K562 (cell line): Measurements from ENCODE around the gene OPCML. TPM values are rescaled to one million over a fixed set of nuclear protein-coding genes. Genes with fewer than 3 reads are reported as not detected.

ENCODE experiments used
- ATAC-seq: fragments of 200-7000 bp; cut with Tn5 transposase; 3 replicates; pipeline ENCODE4 v1.9.1; 2020; ENCODE audit warnings: moderate library complexity
- BruUV-seq: library from RNA; stranded (reverse); fragments of 400-500 nt; replicated peaks from 2 replicates; lab custom pipeline; 2021; lab: Mats Ljungman, UMichigan
- CTCF ChIA-PET: fragments of 300-600 bp; formaldehyde crosslinking; extraction: SDS; loops from one replicate; lab custom pipeline; 2021; ENCODE audit warnings: low intra/inter-chr PET ratio; lab: Yijun Ruan, JAX
- POLR2A ChIA-PET: fragments of 300-600, 350-650 bp; sonication (Branson Sonifier 250); formaldehyde crosslinking; extraction: SDS; loops from one replicate; lab custom pipeline; 2021; ENCODE audit warnings: antibody characterized with exemption, inconsistent platforms; lab: Yijun Ruan, JAX
- DNase-seq, 4 experiments: peaks; one replicate each; pipeline versions ENCODE4 v3.0.0 to v3.0.0-alpha.2; 2011 to 2018; ENCODE audit warnings: low spot score in 3 of 4, mixed read lengths in 3 of 4; ENCODE audit errors: extremely low read depth in 1 of 4
- FAIRE-seq: peaks from 2 replicates; lab custom pipeline; 2011; peaks lifted over from hg19 to GRCh38; lab: Jason Lieb, UNC
- H2AFZ ChIP-seq: 2 replicates; pipeline ENCODE4 v1.6.0; 2011; ENCODE audit warnings: low read depth, low read length, control low read depth, inconsistent platforms
- H3K27ac ChIP-seq: fragments of 200-600 bp; 3 replicates; pipeline ENCODE4 v1.8.0; 2011; ENCODE audit warnings: low read depth, mild to moderate bottlenecking, control low read depth, inconsistent platforms, low read length, moderate library complexity, mixed read lengths; ENCODE audit errors: extremely low read depth
- H3K27me3 ChIP-seq, 2 experiments: fragments of 300-600 bp in 1 of 2; 2 replicates in 1 of 2; 3 replicates in 1 of 2; pipeline versions ENCODE4 v1.6.0 to v1.8.0; 2011; ENCODE audit warnings: inconsistent platforms in 2 of 2, low read length in 2 of 2, mild to moderate bottlenecking in 1 of 2, mixed read lengths in 1 of 2, moderate library complexity in 1 of 2; ENCODE audit not compliant: control insufficient read depth in 2 of 2, insufficient read depth in 2 of 2
- H3K36me3 ChIP-seq: fragments of 300-600 bp; 3 replicates; pipeline ENCODE4 v1.8.0; 2011; ENCODE audit warnings: mild to moderate bottlenecking, low read length, inconsistent platforms; ENCODE audit not compliant: control insufficient read depth, insufficient read depth
- H3K4me1 ChIP-seq, 2 experiments: fragments of 200-600 bp in 1 of 2; replicated peaks in 1 of 2; 2 replicates in 1 of 2; 3 replicates in 1 of 2; pipeline versions ENCODE4 v1.5.1 to v1.8.0; 2011; ENCODE audit warnings: inconsistent platforms in 2 of 2, low read length in 2 of 2, mild to moderate bottlenecking in 1 of 2, mixed read lengths in 1 of 2, moderate library complexity in 1 of 2; ENCODE audit not compliant: control insufficient read depth in 2 of 2, insufficient read depth in 2 of 2
- H3K4me2 ChIP-seq: 2 replicates; pipeline ENCODE4 v1.6.1; 2011; ENCODE audit warnings: low read length, control low read depth, inconsistent platforms, mixed read lengths; ENCODE audit not compliant: insufficient read depth
- H3K4me3 ChIP-seq: fragments of 200-600 bp; sonication (generic), shearing (Covaris generic); 2 replicates; pipeline ENCODE4 v1.5.1; 2016; ENCODE audit warnings: control low read depth, inconsistent platforms
- H3K79me2 ChIP-seq: fragments of 200-600 bp; 3 replicates; pipeline ENCODE4 v1.8.0; 2011; ENCODE audit warnings: low read length, inconsistent platforms; ENCODE audit not compliant: control insufficient read depth, insufficient read depth
- H3K9ac ChIP-seq, 2 experiments: 2 replicates each; pipeline versions ENCODE4 v1.6.0 to v1.6.1; 2011; ENCODE audit warnings: low read depth in 2 of 2, low read length in 2 of 2, control low read depth in 1 of 2, inconsistent platforms in 1 of 2, mild to moderate bottlenecking in 1 of 2, mixed read lengths in 1 of 2; ENCODE audit not compliant: insufficient read depth in 1 of 2
- H3K9me1 ChIP-seq: one replicate; pipeline ENCODE4 v1.6.0; 2011; ENCODE audit warnings: inconsistent platforms, mild to moderate bottlenecking, low read length, moderate library complexity; ENCODE audit not compliant: control insufficient read depth, insufficient read depth
- H3K9me3 ChIP-seq: replicated peaks from 2 replicates; pipeline ENCODE4 v1.5.1; 2011; ENCODE audit warnings: low read depth, low read length, inconsistent platforms; ENCODE audit not compliant: control insufficient read depth, insufficient read depth
- H4K20me1 ChIP-seq: replicated peaks from 2 replicates; pipeline ENCODE4 v1.6.1; 2011; ENCODE audit warnings: low read length, inconsistent platforms, mixed read lengths; ENCODE audit not compliant: control insufficient read depth, insufficient read depth
- BHLHE40 ChIP-seq: IDR thresholded peaks from 2 replicates; pipeline ENCODE4 v1.6.1; 2011; ENCODE audit warnings: low read length, improper control_type of control experiment
- CBFA2T3 ChIP-seq: fragments of 450-650 bp; IDR thresholded peaks from 2 replicates; pipeline ENCODE4 v1.6.1; 2017
- CCAR2 ChIP-seq: fragments of 200-400 bp; formaldehyde crosslinking; IDR thresholded peaks from 2 replicates; pipeline ENCODE4 v1.6.1; 2017; ENCODE audit warnings: mild to moderate bottlenecking, low read depth, low read length
- CGGBP1 ChIP-seq: fragments of 250-450 bp; sonication (Bioruptor Pico); IDR thresholded peaks from 2 replicates; pipeline ENCODE4 v1.9.0; 2021; ENCODE audit warnings: mild to moderate bottlenecking
- HDAC2 ChIP-seq: fragments of 450-650 bp; IDR thresholded peaks from 2 replicates; pipeline ENCODE4 v1.6.1; 2016; ENCODE audit warnings: mild to moderate bottlenecking
- HMBOX1 ChIP-seq: sonication (generic); IDR thresholded peaks from 2 replicates; pipeline ENCODE4 v1.6.1; 2016
- NCOA1 ChIP-seq: fragments of 450-650 bp; IDR thresholded peaks from 2 replicates; pipeline ENCODE4 v1.6.1; 2016; ENCODE audit warnings: low read depth
- PATZ1 ChIP-seq: fragments of 250-450 bp; sonication (Bioruptor Pico); IDR thresholded peaks from 2 replicates; pipeline ENCODE4 v1.5.0; 2020; ENCODE audit warnings: mild to moderate bottlenecking, borderline replicate concordance
- PHF21A ChIP-seq: fragments of 450-650 bp; IDR thresholded peaks from 2 replicates; pipeline ENCODE4 v1.6.1; 2017; ENCODE audit warnings: low read depth, borderline replicate concordance
- PTBP1 ChIP-seq: fragments of 200-400 bp; formaldehyde crosslinking; IDR thresholded peaks from 2 replicates; pipeline ENCODE4 v1.6.1; 2017; ENCODE audit warnings: low read depth, low read length
- SMAD1 ChIP-seq: fragments of 150-350 bp; IDR thresholded peaks from 2 replicates; pipeline ENCODE4 v1.6.1; 2014; ENCODE audit warnings: low read length, low read depth; ENCODE audit not compliant: partially characterized antibody
- SMAD4 ChIP-seq: fragments of 250-450 bp; sonication (Bioruptor Pico); conservative IDR thresholded peaks from 2 replicates; pipeline ENCODE4 v1.8.0; 2021; ENCODE audit warnings: inconsistent platforms, mild to moderate bottlenecking, moderate library complexity
- SRSF7 ChIP-seq: fragments of 200-400 bp; formaldehyde crosslinking; optimal IDR thresholded peaks from 2 replicates; pipeline ENCODE3; 2017; ENCODE audit warnings: mild to moderate bottlenecking, low read depth, low read length
- STAT5A ChIP-seq: IDR thresholded peaks from 2 replicates; pipeline ENCODE4 v1.6.1; 2012; ENCODE audit warnings: low read length, inconsistent platforms, borderline replicate concordance
- ZNF24 ChIP-seq: fragments of 450-650 bp; IDR thresholded peaks from 2 replicates; pipeline ENCODE4 v1.6.1; 2016
- ZNF408 ChIP-seq: fragments of 250-450 bp; sonication (Bioruptor Pico); IDR thresholded peaks from 2 replicates; pipeline ENCODE4 v1.4.0; 2020; ENCODE audit warnings: low read depth, mild to moderate bottlenecking, moderate library complexity
- WGBS: fragments of 100-300 bp; shearing (Covaris generic); methylation state at CpG from one replicate; pipeline ENCODE4 v1.1.6; 2016; ENCODE audit warnings: low coverage, mixed read lengths; ENCODE audit not compliant: insufficient coverage; ENCODE audit errors: missing lambda C conversion rate; 5-methylcytosine and 5-hydroxymethylcytosine counted together
- in situ Hi-C: fragments of 300-500 bp; cut with MboI; formaldehyde crosslinking; loops from 4 replicates; pipeline ENCODE4 v1.15.0; 2018; ENCODE audit warnings: inconsistent platforms, mixed read lengths
- intact Hi-C: fragments of 100-400 bp; cut with micrococcal nuclease; formaldehyde crosslinking; loops from 2 replicates; pipeline ENCODE4 v1.14.2; 2022
- polyA plus RNA-seq, 8 experiments: library from polyadenylated mRNA; depleted of rRNA in 4 of 8; stranded (reverse) in 5 of 8; unstranded in 3 of 8; fragments of >200 nt; fragmentation: Nextera tagmentation in 2 of 8; fragmentation: Illumina TruSeq in 1 of 8; extraction: Ambion mirVana in 2 of 8; extraction: Trizol in 1 of 8; gene quantifications; 2 replicates each; pipeline versions ENCODE4 v1.2.1 to v1.2.3, GENCODE V29; 2011 to 2014; ENCODE audit warnings: inconsistent platforms in 1 of 8, missing spikeins in 1 of 8
- total RNA-seq, 7 experiments: library from RNA; depleted of rRNA in 6 of 7; stranded (reverse); fragments of >200 nt in 6 of 7; fragmentation: Illumina TruSeq in 2 of 7; extraction: Trizol in 2 of 7; gene quantifications; 2 replicates each; pipeline versions ENCODE4 v1.2.1 to v1.2.3, GENCODE V29; 2011 to 2021; ENCODE audit warnings: low replicate concordance in 1 of 7
- TF ChIP-seq, protein P1 (sequence below): fragments of 450-650 bp; conservative IDR thresholded peaks from 2 replicates; pipeline ENCODE4 v1.6.1; 2016; ENCODE audit warnings: missing genetic modification characterization, low read depth, mild to moderate bottlenecking, missing compliant biosample characterization, moderate library complexity

Gene OPCML
- total and polyA plus RNA-seq, 9 of the 15 experiments (the other 6 are each of a cell fraction or from before 2014, with no cell fraction given): not detected

- BruUV-seq: no TSS peak
- Histone ChIP-seq H3K9me3 (no peaks in the 10 kb centered on the region), H3K9ac (no peak overlapping the region), H3K27ac (no peak overlapping the region), H4K20me1 (no peaks in the 10 kb centered on the region), H3K4me1 (no peaks in the 10 kb centered on the region), H2AFZ (no peak overlapping the region), H3K27me3 (no peaks in the 10 kb centered on the region), H3K9me1 (no peaks in the 10 kb centered on the region), H3K36me3 (no peaks in the 10 kb centered on the region), H3K4me2 (no peak overlapping the region)
- POLR2A ChIA-PET: no interaction called here
- intact Hi-C loops: no loop called here
- CTCF ChIA-PET: no interaction called here
- 0% methylated on average over 4 of the region's 7 CpGs for WGBS
- no peak for ATAC-seq
- no peak for TF ChIP-seq NCOA1
- no peak for TF ChIP-seq SMAD4 (CRISPR knock-in tag)
- no peak for TF ChIP-seq PHF21A
- TF ChIP-seq CCAR2: no peak
- TF ChIP-seq SMAD1: no peak
- TF ChIP-seq PTBP1: no peak
- TF ChIP-seq BHLHE40: no peak
- no peak for TF ChIP-seq ZNF24
- no peak for TF ChIP-seq PATZ1 (CRISPR knock-in tag)
- no peak for TF ChIP-seq HDAC2
- TF ChIP-seq STAT5A: no peak
- TF ChIP-seq SRSF7: no peak
- TF ChIP-seq ZNF408 (CRISPR knock-in tag): no peak
- TF ChIP-seq CGGBP1: no peak
- TF ChIP-seq HMBOX1: no peak
- TF ChIP-seq, protein P1, sequence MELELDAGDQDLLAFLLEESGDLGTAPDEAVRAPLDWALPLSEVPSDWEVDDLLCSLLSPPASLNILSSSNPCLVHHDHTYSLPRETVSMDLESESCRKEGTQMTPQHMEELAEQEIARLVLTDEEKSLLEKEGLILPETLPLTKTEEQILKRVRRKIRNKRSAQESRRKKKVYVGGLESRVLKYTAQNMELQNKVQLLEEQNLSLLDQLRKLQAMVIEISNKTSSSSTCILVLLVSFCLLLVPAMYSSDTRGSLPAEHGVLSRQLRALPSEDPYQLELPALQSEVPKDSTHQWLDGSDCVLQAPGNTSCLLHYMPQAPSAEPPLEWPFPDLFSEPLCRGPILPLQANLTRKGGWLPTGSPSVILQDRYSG: no peak
- no peak for TF ChIP-seq CBFA2T3
- TF ChIP-seq, all 486 proteins: peak for 0
- DNase-seq (no peak), FAIRE-seq (no peak)
- Histone ChIP-seq H3K79me2 (no peaks in the 10 kb centered on the region), H3K4me3 (no peak overlapping the region)
- in situ Hi-C loops: no loop called here
These were observed 205.5 kb downstream of the OPCML start for GRCh38 chr11:133326849-133327248.
